Mucosa of descending colon (tissue), 3 donors: ENCODE measurements around the gene SPEM3. TPM values are rescaled to one million over a fixed set of nuclear protein-coding genes. Genes with fewer than 3 reads are reported as not detected.
A peak's percentile ranks its signal among the peaks of the same experiment; 100 is the strongest.
"Not testable (repeated sequence)": the region's sequence is repeated elsewhere in the genome, so short reads cannot be mapped to it uniquely, and the experiment has no call there.

ENCODE experiments used
- ATAC-seq: fragments of 200-7000 bp; cut with Tn5 transposase; one replicate; pipeline ENCODE4 v1.9.1; 2020; ENCODE audit warnings: mild to moderate bottlenecking, moderate library complexity
- DNase-seq, 3 donors: peaks; one replicate each; pipeline ENCODE4 v3.0.0-alpha.2; 2020
- H3K36me3 ChIP-seq: fragments of 200-600 bp; one replicate; pipeline ENCODE4 v1.8.0; 2021; ENCODE audit warnings: low read depth, mild to moderate bottlenecking
- H3K4me1 ChIP-seq: fragments of 200-600 bp; one replicate; pipeline ENCODE4 v1.8.0; 2021; ENCODE audit warnings: low read depth, mild to moderate bottlenecking
- H3K4me3 ChIP-seq: fragments of 200-600 bp; one replicate; pipeline ENCODE4 v1.8.0; 2021; ENCODE audit warnings: mild to moderate bottlenecking
- H3K9me3 ChIP-seq: fragments of 200-600 bp; one replicate; pipeline ENCODE4 v1.8.0; 2021; ENCODE audit warnings: mild to moderate bottlenecking
- intact Hi-C, 2 donors: fragments of 100-400 bp; cut with DNase I in 1 of 2; cut with micrococcal nuclease in 1 of 2; formaldehyde crosslinking; loops; one replicate each; pipeline versions ENCODE4 v1.11.0 to v1.11.1; 2022; cut with DNase I, micrococcal nuclease
- total RNA-seq, 3 donors: library from RNA; stranded (reverse); fragmentation: NEBNext Ultra II Directional in 2 of 3; extraction: Animal tissue kit (Norgen Biotek cat#: 25700) in 2 of 3; gene quantifications; one replicate each; pipeline versions ENCODE4 v1.2.1 to v1.2.4, GENCODE V29; 2021 to 2023
- TF ChIP-seq, protein P1 (sequence below): fragments of 200-600 bp; IDR thresholded peaks from one replicate; pipeline ENCODE4 v1.8.0; 2022; ENCODE audit warnings: antibody characterized with exemption, mild to moderate bottlenecking
- donor health status: DM: no; HTN: no; CAD: no; lungs with moderate emphysema.
- donor health status: DM: no; HTN: no; CAD: no.
- donor health status: DM: no; HTN: yes; CAD: no.

SPEM3 gene
- total RNA-seq, 3 donors from 2014 or later, result not detected

DNA sequence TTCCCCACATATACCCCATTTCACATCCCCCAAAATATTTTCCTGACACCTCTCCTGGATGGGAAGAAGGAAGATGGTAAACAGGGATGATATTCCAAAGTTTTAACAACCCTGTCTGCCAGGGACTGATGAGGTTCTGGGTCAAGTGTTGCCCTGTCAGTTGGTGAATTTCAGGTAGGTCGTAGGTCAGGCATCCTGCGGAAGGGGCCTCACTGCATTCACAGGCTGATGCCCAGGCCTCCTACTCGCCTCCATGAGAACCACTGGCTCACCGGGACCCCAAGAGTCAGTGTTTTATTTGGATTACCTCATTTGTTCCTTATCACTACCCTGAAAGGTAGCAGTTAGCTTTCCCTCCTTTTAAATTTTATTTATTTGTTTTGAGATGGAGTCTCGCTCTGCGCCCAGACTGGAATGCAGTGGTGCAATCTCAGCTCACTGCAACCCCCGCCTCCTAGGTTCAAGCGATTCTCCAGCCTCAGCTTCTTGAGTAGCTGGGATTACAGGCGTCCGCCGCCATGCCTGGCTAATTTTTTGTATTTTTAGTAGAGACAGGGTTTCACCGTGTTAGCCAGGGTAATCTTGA, 40.2 kb downstream of the SPEM3 start:
- peaks cover 6% of the 10 kb centered on the region for H3K4me1 ChIP-seq
- TF ChIP-seq, protein P1, sequence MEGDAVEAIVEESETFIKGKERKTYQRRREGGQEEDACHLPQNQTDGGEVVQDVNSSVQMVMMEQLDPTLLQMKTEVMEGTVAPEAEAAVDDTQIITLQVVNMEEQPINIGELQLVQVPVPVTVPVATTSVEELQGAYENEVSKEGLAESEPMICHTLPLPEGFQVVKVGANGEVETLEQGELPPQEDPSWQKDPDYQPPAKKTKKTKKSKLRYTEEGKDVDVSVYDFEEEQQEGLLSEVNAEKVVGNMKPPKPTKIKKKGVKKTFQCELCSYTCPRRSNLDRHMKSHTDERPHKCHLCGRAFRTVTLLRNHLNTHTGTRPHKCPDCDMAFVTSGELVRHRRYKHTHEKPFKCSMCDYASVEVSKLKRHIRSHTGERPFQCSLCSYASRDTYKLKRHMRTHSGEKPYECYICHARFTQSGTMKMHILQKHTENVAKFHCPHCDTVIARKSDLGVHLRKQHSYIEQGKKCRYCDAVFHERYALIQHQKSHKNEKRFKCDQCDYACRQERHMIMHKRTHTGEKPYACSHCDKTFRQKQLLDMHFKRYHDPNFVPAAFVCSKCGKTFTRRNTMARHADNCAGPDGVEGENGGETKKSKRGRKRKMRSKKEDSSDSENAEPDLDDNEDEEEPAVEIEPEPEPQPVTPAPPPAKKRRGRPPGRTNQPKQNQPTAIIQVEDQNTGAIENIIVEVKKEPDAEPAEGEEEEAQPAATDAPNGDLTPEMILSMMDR, result no peak
- intact Hi-C loops, result no loop called here
- DNase-seq (no peak), ATAC-seq (no peak)
- no peaks in the 10 kb centered on the region for H3K9me3 ChIP-seq
- H3K4me3 ChIP-seq, result no peak overlapping the region
- no peaks in the 10 kb centered on the region for H3K36me3 ChIP-seq

- DNase-seq, result peak in 1 of 3 donors; percentile 21
- H3K4me1 ChIP-seq, H3K36me3 ChIP-seq, ATAC-seq, intact Hi-C loops, H3K4me3 ChIP-seq, H3K9me3 ChIP-seq: not testable (repeated sequence)
Observed at GRCh38 chr17:7469843-7470242, 41.2 kb downstream of the SPEM3 start.

DNA sequence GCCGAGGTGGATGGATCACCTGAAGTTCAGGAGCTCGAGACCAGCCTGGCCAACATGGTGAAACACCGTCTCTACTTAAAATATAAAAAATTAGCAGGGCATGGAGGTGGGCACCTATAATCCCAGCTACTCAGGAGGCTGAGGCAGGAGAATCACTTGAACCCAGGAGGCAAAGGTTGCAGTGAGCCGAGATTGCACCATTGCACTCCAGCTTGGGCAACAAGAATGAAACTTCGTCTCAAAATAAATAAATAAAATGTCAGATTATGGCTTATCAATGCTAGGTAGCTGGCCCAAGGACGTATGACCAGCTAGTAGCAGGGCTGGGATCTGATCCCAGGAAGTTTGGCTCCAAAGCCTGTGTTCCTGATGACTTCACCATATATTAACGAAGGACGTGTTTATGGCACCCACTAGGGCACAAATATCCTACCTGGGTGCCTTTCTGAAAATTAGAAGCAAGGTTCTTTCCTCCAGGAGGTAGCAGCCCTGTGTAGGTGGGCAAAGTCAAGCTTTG, 41.9 kb downstream of the SPEM3 start:
- ATAC-seq, H3K4me1 ChIP-seq, H3K4me3 ChIP-seq, H3K36me3 ChIP-seq, intact Hi-C loops, H3K9me3 ChIP-seq: not testable (repeated sequence)
- DNase-seq, result peak in 2 of 3 donors; percentile 3 to 8

DNA sequence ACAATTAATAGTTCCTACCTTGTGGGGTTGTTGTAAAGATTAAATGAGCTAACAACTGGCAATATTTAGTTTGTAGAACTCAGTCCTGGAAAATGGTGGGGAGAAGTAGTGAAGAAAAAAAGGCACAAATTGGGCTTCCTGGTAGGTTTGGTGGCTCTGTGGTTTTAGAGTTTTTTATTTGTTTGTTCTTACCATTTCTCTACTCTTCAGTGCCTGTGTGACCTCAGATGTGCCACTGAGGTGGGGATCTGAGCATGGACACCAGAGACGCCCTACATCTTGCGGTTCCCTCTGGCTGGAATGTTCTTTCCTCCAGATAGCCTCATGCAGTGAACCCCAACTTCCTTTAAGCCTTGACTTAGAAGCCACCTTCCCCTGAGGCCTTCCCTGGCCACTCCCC, 43.1 kb downstream of the SPEM3 start:
- Histone ChIP-seq H3K4me3 (no peak overlapping the region), H3K4me1 (peaks cover 5% of the 10 kb centered on the region), H3K36me3 (no peaks in the 10 kb centered on the region), H3K9me3 (no peaks in the 10 kb centered on the region)
- ATAC-seq (no peak), DNase-seq (peak in 1 of 3 donors; percentile 9)
- intact Hi-C loops, result no loop called here
- TF ChIP-seq, protein P1, result no peak

DNA sequence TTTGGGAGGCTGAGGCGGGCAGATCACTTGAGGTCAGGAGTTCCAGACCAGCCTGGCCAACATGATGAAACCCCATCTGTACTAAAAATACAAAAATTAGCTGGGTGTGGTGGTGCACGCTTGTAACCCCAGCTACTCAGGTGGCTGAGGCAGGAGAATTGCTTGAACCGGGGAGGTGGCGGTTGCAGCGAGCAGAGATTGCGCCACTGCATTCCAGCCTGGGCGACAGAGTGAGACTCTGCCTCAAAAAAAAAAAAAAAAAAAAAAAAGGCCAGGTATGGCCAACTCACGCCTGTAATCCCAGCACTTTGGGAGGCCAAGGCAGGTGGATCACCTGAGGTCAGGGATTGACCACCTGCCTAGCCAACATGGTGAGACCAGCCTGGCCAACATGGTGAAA, 46.1 kb downstream of the SPEM3 start:
- peak in 2 of 3 donors; percentile 7 to 16 for DNase-seq
- H3K36me3 ChIP-seq, H3K4me3 ChIP-seq, H3K4me1 ChIP-seq, H3K9me3 ChIP-seq, ATAC-seq, intact Hi-C loops: not testable (repeated sequence)

GRCh38 chr17:7475764-7476422, 47.2 kb downstream of the SPEM3 start:
- ATAC-seq (no peak), DNase-seq (peak in 2 of 3 donors; percentile 38 to 55)
- H3K36me3 ChIP-seq, result no peaks in the 10 kb centered on the region
- no peak overlapping the region for H3K4me3 ChIP-seq
- H3K4me1 ChIP-seq, result peaks cover 10% of the 10 kb centered on the region
- TF ChIP-seq, protein P1, result no peak
- intact Hi-C loops, result no loop called here
- H3K9me3 ChIP-seq, result no peaks in the 10 kb centered on the region

DNA sequence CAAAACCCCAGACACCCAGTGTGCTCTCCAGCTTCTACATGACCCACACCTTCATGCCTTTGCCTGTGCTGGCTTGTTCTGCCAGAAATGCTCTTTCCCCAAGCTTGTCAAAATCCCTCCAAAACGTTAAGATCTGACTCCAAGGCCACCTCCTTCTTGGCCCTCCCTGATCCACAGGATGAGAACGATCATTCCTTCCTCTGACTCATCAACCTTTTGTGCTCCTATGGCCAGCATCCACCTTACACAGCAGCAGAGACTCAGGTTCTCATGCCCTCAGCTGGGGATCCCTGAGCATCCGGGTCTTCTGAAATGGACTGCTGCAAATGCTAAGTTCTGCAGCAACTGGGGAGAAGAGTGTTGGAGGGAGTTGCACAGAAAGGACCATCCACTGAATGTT, 47.8 kb downstream of the SPEM3 start:
- no peaks in the 10 kb centered on the region for H3K9me3 ChIP-seq
- H3K4me1 ChIP-seq, result peaks cover 10% of the 10 kb centered on the region
- TF ChIP-seq, protein P1, result no peak
- intact Hi-C loops, result no loop called here
- ATAC-seq (no peak), DNase-seq (peak in 1 of 3 donors; percentile 18)
- H3K36me3 ChIP-seq, result no peaks in the 10 kb centered on the region
- no peak overlapping the region for H3K4me3 ChIP-seq
